ENCODE measurements around the gene SRC. TPM values are rescaled to one million over a fixed set of nuclear protein-coding genes. Genes with fewer than 3 reads are reported as not detected.

The SRC gene
- total RNA-seq, 1 experiment from 2014 or later = 197 TPM

GRCh38 chr20:37372441-37372840 lies 26.5 kb downstream of the SRC start:
- no peak overlapping the region for H3K4me3 ChIP-seq (ENCODE audit: low read depth, low read length)
- H3K27ac Mint-ChIP-seq (ENCODE audit: unreplicated experiment) = no peak overlapping the region
- H3K4me1 ChIP-seq = no peaks in the 10 kb centered on the region
- no peak overlapping the region for H3K4me3 Mint-ChIP-seq (ENCODE audit: unreplicated experiment)
- DNase-seq = no peak
- peaks cover 71% of the 10 kb centered on the region for H3K36me3 Mint-ChIP-seq (ENCODE audit: insufficient read depth, unreplicated experiment)
- TF ChIP-seq CTCF (IDR thresholded peaks at IDR 0.05; ENCODE audit: insufficient read depth in 1 of 2, low read depth in 1 of 2, low read length in 1 of 2, severe bottlenecking in 1 of 2, unreplicated experiment in 1 of 2) = no peak
- no peaks in the 10 kb centered on the region for H3K9me3 Mint-ChIP-seq (ENCODE audit: unreplicated experiment)
- H3K27me3 ChIP-seq (replicated peaks; ENCODE audit: control insufficient read depth, insufficient read depth, low read length) = no peaks in the 10 kb centered on the region
- POLR2A ChIA-PET = no interaction called here
- BruUV-seq (replicated peaks) = no TSS peak
- CTCF ChIA-PET = no interaction called here
- H3K9me3 ChIP-seq = no peaks in the 10 kb centered on the region
- intact Hi-C loops (cut with micrococcal nuclease; ENCODE audit: unreplicated experiment) = no loop called here
- H3K36me3 ChIP-seq (ENCODE audit: control insufficient read depth, insufficient read depth, low read length) = no peaks in the 10 kb centered on the region; the same call in 1 of the 2 replicates
- H3K27me3 Mint-ChIP-seq (ENCODE audit: insufficient read depth, unreplicated experiment) = no peaks in the 10 kb centered on the region
- H3K4me1 Mint-ChIP-seq (ENCODE audit: low read depth, unreplicated experiment) = peaks cover 8% of the 10 kb centered on the region

- Histone ChIP-seq H3K36me3 (ENCODE audit: control insufficient read depth, insufficient read depth, low read length) (no peaks in the 10 kb centered on the region; the same call in 1 of the 2 replicates), H3K4me3 (ENCODE audit: low read depth, low read length) (no peak overlapping the region), H3K27me3 (replicated peaks; ENCODE audit: control insufficient read depth, insufficient read depth, low read length) (no peaks in the 10 kb centered on the region), H3K9me3 (no peaks in the 10 kb centered on the region), H3K4me1 (no peaks in the 10 kb centered on the region)
- CTCF ChIA-PET = no interaction called here
- Mint-ChIP-seq H3K27ac (ENCODE audit: unreplicated experiment) (no peak overlapping the region), H3K4me3 (ENCODE audit: unreplicated experiment) (no peak overlapping the region), H3K27me3 (ENCODE audit: insufficient read depth, unreplicated experiment) (no peaks in the 10 kb centered on the region), H3K36me3 (ENCODE audit: insufficient read depth, unreplicated experiment) (peaks cover 68% of the 10 kb centered on the region), H3K9me3 (ENCODE audit: unreplicated experiment) (no peaks in the 10 kb centered on the region), H3K4me1 (ENCODE audit: low read depth, unreplicated experiment) (peaks cover 10% of the 10 kb centered on the region)
- no TSS peak for BruUV-seq (replicated peaks)
- DNase-seq = no peak
- intact Hi-C loops (cut with micrococcal nuclease; ENCODE audit: unreplicated experiment) = no loop called here
- TF ChIP-seq CTCF (IDR thresholded peaks at IDR 0.05; ENCODE audit: insufficient read depth in 1 of 2, low read depth in 1 of 2, low read length in 1 of 2, severe bottlenecking in 1 of 2, unreplicated experiment in 1 of 2) = no peak
- POLR2A ChIA-PET = no interaction called here
Observed at GRCh38 chr20:37373020-37373598, 27.2 kb downstream of the SRC start.

GRCh38 chr20:37375227-37375626 lies 29.3 kb downstream of the SRC start:
- BruUV-seq (replicated peaks) = no TSS peak
- H3K27me3 ChIP-seq (replicated peaks; ENCODE audit: control insufficient read depth, insufficient read depth, low read length) = no peaks in the 10 kb centered on the region
- Mint-ChIP-seq H3K4me1 (ENCODE audit: low read depth, unreplicated experiment) (peaks cover 31% of the 10 kb centered on the region), H3K4me3 (ENCODE audit: unreplicated experiment) (no peak overlapping the region), H3K9me3 (ENCODE audit: unreplicated experiment) (no peaks in the 10 kb centered on the region), H3K27ac (ENCODE audit: unreplicated experiment) (no peak overlapping the region), H3K27me3 (ENCODE audit: insufficient read depth, unreplicated experiment) (no peaks in the 10 kb centered on the region), H3K36me3 (ENCODE audit: insufficient read depth, unreplicated experiment) (peaks cover 71% of the 10 kb centered on the region)
- intact Hi-C loops (cut with micrococcal nuclease; ENCODE audit: unreplicated experiment) = no loop called here
- ChIA-PET CTCF (no interaction called here), POLR2A (no interaction called here)
- H3K4me3 ChIP-seq (ENCODE audit: low read depth, low read length) = no peak overlapping the region
- no peak for TF ChIP-seq CTCF (IDR thresholded peaks at IDR 0.05; ENCODE audit: insufficient read depth in 1 of 2, low read depth in 1 of 2, low read length in 1 of 2, severe bottlenecking in 1 of 2, unreplicated experiment in 1 of 2)
- peaks cover 17% of the 10 kb centered on the region for H3K4me1 ChIP-seq
- peaks cover 1% of the 10 kb centered on the region for H3K36me3 ChIP-seq (ENCODE audit: control insufficient read depth, insufficient read depth, low read length)
- H3K9me3 ChIP-seq = no peaks in the 10 kb centered on the region
- DNase-seq = no peak

All from Caco-2 (cell line).